Measurements from ENCODE around the gene FILIP1. TPM values are rescaled to one million over a fixed set of nuclear protein-coding genes. Genes with fewer than 3 reads are reported as not detected.

FILIP1 gene
- total and polyA plus RNA-seq, 8 donors: 14.4 to 45.2 (median 32.5) TPM

GRCh38 chr6:75278474-75279077, 215.0 kb downstream of the FILIP1 start:
- H3K4me3 ChIP-seq: no peak overlapping the region
- intact Hi-C loops (cut with DNase I): no loop called here
- peaks cover 33 to 90% of the 10 kb centered on the region in 2 donors for H3K4me1 ChIP-seq
- DNase-seq (no peak), ATAC-seq (no peak)
- H3K27ac ChIP-seq: peak overlapping the region in 1 of 2 donors; percentile 57
- no peaks in the 10 kb centered on the region for H3K27me3 ChIP-seq
- no peaks in the 10 kb centered on the region for H3K36me3 ChIP-seq
- no peaks in the 10 kb centered on the region for H3K9me3 ChIP-seq
- no peak for TF ChIP-seq CTCF (IDR thresholded peaks at IDR 0.05)

GRCh38 chr6:75275067-75275466, 218.5 kb downstream of the FILIP1 start:
- intact Hi-C loops (cut with DNase I): no loop called here
- H3K9me3 ChIP-seq: no peaks in the 10 kb centered on the region
- DNase-seq (no peak), ATAC-seq (peak; percentile 40)
- no peak overlapping the region for H3K4me3 ChIP-seq
- no peak for TF ChIP-seq CTCF (IDR thresholded peaks at IDR 0.05)
- H3K36me3 ChIP-seq: no peaks in the 10 kb centered on the region
- no peaks in the 10 kb centered on the region for H3K27me3 ChIP-seq
- peaks cover 37 to 86% of the 10 kb centered on the region in 2 donors for H3K4me1 ChIP-seq
- H3K27ac ChIP-seq: no peak overlapping the region

- Histone ChIP-seq H3K4me1 (peaks cover 18 to 77% of the 10 kb centered on the region in 2 donors), H3K36me3 (no peaks in the 10 kb centered on the region), H3K9me3 (no peaks in the 10 kb centered on the region), H3K4me3 (no peak overlapping the region), H3K27me3 (no peaks in the 10 kb centered on the region), H3K27ac (peak overlapping the region in 1 of 2 donors; percentile 71)
- DNase-seq (no peak), ATAC-seq (peak; percentile 37)
- intact Hi-C loops (cut with DNase I): no loop called here
- no peak for TF ChIP-seq CTCF (IDR thresholded peaks at IDR 0.05)
Measured at GRCh38 chr6:75273009-75273408, 220.6 kb downstream of the FILIP1 start.

- H3K4me1 ChIP-seq: peaks cover 18 to 77% of the 10 kb centered on the region in 2 donors
- DNase-seq (no peak), ATAC-seq (no peak)
- no peaks in the 10 kb centered on the region for H3K36me3 ChIP-seq
- H3K9me3 ChIP-seq: no peaks in the 10 kb centered on the region
- H3K27me3 ChIP-seq: no peaks in the 10 kb centered on the region
- intact Hi-C loops (cut with DNase I): no loop called here
- H3K27ac ChIP-seq: peak overlapping the region; percentile 49 to 71
- no peak overlapping the region for H3K4me3 ChIP-seq
- no peak for TF ChIP-seq CTCF (IDR thresholded peaks at IDR 0.05)
Measured at GRCh38 chr6:75272145-75272840, 221.3 kb downstream of the FILIP1 start.

GRCh38 chr6:75268988-75269354, 224.6 kb downstream of the FILIP1 start:
- peaks cover 13 to 60% of the 10 kb centered on the region in 2 donors for H3K4me1 ChIP-seq
- H3K36me3 ChIP-seq: peaks cover 0 to 13% of the 10 kb centered on the region in 2 donors
- no peaks in the 10 kb centered on the region for H3K27me3 ChIP-seq
- TF ChIP-seq CTCF (IDR thresholded peaks at IDR 0.05): no peak
- intact Hi-C loops (cut with DNase I): no loop called here
- H3K4me3 ChIP-seq: no peak overlapping the region
- ATAC-seq (no peak), DNase-seq (no peak)
- H3K27ac ChIP-seq: no peak overlapping the region
- no peaks in the 10 kb centered on the region for H3K9me3 ChIP-seq

All from left lung (tissue), 10 donors.